HG02870 (cell line): ENCODE measurements around the gene KDM1B.
"Not testable (repeated sequence)": the region's sequence is repeated elsewhere in the genome, so short reads cannot be mapped to it uniquely, and the experiment has no call there.

Experiments used
- ATAC-seq: cut with Tn5 transposase; IDR thresholded peaks from one replicate; pipeline ENCODE4 v1.9.1; 2021; ENCODE audit warnings: mild to moderate bottlenecking, moderate library complexity; ENCODE audit not compliant: unreplicated experiment

KDM1B gene

DNA sequence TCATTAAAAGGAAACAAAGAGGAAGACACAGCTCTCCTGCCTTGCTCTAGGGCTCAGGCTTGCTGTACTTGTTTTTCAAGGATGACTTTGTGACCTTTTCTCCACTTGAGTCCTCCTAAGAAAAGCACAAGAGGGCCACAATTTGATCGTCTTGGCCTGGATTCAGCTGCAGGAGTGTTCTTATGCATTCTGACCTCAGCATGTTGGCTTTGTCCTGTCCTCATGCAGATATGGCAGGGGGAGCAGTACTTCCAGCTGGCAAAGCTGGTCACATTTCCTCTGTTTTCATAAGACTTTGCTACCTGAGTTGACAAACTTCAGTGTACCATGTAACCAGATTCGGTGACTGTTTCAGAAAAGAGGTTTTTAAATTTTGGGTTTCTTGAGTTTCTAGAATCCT, 30.8 kb downstream of the KDM1B start:
- peak; percentile 45 for ATAC-seq

- peak; percentile 41 for ATAC-seq
These were observed 31.5 kb downstream of the KDM1B start for GRCh38 chr6:18186540-18187250.

- no peak for ATAC-seq
These were observed 32.5 kb downstream of the KDM1B start for GRCh38 chr6:18187701-18188100.

- no peak for ATAC-seq
These were observed 34.0 kb downstream of the KDM1B start for GRCh38 chr6:18189196-18189595.

DNA sequence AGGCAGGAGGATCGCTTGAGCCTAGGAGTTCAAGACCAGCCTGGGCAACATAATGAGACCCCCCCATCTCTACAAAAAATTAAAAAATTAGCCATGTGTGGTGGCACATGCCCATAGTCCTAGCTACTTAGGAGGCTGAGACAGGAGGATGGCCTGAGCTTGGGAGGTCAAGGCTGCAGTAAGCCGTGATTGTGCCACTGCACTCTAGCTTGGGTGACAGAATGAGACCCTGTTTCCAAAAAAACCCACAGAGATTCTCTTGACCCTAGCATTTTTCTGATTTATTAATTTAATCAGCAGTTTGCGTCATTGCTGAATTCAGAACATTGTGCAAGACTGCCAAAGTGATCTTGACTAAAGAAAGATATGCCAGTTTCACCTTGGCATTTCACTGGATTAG, 36.8 kb downstream of the KDM1B start:
- ATAC-seq, result no peak

- ATAC-seq, result no peak
These were observed 48.6 kb downstream of the KDM1B start for GRCh38 chr6:18203786-18204185.

DNA sequence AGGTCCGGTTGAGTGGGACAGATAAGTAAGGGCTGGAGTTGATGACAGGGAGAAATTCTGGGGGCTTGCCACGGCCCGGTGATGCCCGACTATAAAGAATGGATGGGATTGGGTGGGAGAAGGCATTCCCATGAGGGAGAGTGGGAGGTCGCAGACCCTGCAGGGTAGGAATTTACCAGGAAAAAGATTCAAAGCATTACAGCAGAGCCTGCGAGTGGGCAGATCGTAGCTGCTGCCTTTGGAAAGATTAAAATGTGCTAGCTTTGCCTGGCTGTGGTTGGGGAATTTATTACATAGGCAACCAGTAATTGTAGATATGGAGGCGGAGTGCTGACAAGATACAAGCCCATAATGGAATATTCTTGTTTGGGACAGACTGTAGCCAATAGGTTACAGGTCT, 49.5 kb downstream of the KDM1B start:
- ATAC-seq, result no peak

DNA sequence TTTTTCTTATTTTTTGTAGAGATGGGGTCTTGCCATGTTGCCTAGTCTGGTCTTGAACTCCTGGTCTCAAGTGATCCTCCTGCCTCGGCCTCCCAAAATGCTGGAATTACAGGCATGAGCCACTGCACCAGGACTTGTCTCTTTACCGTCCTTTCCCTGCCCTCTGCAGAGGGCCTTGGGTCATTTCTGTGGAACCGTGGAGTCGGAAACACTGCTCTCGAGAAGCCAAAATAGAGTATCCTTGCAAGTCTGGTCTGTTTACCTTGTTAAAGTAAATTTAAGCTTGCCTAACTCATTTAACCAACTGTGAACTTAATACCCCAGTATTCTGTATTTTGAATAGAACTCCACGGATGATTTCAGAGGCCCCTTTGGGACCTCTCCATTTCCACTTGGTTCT, 51.4 kb downstream of the KDM1B start:
- no peak for ATAC-seq

DNA sequence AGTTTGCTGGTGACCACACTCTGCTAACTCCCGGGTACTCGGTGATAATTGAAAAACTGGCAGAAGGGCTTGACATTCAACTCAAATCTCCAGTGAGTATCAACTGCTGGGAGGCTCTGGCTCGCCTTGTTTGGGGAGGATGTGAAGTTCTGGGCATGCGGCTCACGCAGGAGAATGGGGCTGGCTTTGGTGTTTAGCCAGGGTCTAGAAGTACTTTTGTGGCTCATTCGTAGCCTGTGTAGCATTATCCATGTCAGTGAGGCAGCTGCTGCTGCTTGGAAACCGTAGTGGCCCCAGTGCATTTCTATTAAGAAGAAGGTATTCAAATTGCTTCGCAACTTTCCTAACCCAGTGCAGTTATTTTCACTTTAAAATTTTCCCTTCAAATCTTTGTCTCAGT, 52.2 kb downstream of the KDM1B start:
- no peak for ATAC-seq

- no peak for ATAC-seq
These were observed 52.7 kb downstream of the KDM1B start for GRCh38 chr6:18207949-18208348.

- not testable (repeated sequence) for ATAC-seq
These were observed 53.6 kb downstream of the KDM1B start for GRCh38 chr6:18208778-18209177.

DNA sequence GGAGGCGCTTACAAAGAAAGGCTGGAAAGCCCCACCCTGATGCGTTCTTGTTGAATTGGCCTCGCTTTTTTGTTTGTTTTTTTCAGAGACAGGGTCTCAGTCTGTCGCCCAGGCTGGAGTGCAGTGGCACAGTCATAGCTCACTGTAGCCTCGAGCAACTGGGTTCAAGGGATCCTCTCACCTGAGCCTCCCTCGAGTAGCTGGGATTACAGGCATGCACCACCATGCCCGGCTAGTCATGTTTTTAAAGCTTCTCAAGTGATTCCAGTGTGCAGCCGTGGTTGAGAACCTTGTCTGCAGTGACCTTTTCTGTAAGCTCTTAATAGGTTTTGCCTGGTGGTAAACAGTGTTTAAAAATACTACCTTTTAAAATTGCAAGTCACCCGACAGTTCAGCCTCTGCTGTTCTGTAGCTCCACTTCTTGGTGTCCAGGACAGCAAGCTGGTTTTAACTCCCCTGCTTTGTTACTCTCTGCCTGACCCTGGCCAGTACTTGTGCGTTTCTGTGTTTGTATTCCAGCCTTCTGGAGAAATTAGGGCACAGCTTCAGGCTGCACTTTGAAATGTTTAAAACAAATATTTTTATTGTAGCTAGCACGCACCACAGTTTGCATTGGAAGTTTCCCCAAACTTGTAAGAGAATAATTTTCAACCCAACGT, 54.4 kb downstream of the KDM1B start:
- ATAC-seq, result no peak

- ATAC-seq, result no peak
These were observed 55.5 kb downstream of the KDM1B start for GRCh38 chr6:18210707-18211106.

GRCh38 chr6:18211338-18211737, 56.1 kb downstream of the KDM1B start:
- ATAC-seq, result peak; percentile 97

- no peak for ATAC-seq
These were observed 57.0 kb downstream of the KDM1B start for GRCh38 chr6:18212231-18212630.

DNA sequence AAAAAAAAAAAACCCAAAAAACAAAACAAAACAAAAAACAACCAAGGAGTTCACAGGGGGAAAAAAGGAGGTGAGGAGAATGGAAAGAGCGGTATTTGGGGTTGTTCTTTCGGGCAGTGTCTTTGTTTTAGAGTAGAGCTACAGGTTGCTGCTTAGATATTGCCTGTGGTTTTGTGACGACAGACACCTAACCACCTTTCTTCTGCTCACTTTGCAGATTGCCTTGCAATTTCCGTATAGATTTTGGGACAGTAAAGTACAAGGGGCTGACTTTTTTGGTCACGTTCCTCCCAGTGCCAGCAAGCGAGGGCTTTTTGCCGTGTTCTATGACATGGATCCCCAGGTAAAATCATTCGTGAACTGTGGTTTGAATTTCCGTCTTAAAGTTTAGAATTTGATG, 58.2 kb downstream of the KDM1B start:
- no peak for ATAC-seq

GRCh38 chr6:18214003-18214402, 58.8 kb downstream of the KDM1B start:
- ATAC-seq, result no peak

DNA sequence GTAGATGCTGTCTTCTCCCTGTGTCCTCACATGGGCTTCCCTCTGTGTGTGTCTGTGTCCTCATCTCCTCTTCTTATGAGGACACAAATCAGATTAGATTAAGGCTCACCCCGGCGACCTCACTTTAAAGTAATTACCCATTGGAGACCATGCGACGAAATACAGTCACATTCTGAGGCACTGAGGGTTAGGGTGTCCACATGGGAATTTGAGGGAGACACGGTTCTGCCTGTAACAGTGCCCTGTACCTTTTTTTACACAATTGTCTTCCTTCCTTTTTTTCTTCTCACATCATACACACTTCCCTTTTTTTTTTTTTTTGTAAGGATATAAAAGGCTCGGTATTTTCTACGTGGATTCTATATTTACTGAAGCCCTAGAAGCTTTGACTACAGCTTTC, 60.2 kb downstream of the KDM1B start:
- no peak for ATAC-seq

DNA sequence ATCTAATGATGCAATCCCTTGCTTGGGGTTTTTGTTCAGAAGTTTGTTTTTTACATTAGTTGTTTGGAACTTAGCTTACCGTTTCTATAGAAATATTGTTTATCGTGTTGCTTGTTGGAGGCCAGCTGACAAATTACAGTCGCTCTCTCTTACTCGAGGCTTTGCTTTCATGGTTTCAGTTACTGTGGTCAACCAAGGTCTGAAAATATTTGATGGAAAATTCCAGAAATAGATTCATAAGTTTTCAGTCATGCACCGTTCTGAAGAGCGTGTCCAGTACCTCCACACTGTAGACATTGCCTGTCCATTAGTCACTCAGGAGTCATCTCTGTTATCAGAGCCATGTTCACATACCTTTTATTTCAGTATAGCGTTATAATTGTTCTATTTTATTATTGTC, 61.2 kb downstream of the KDM1B start:
- no peak for ATAC-seq

GRCh38 chr6:18218233-18218632, 63.0 kb downstream of the KDM1B start:
- no peak for ATAC-seq

GRCh38 chr6:18219591-18219990, 64.4 kb downstream of the KDM1B start:
- ATAC-seq, result no peak

DNA sequence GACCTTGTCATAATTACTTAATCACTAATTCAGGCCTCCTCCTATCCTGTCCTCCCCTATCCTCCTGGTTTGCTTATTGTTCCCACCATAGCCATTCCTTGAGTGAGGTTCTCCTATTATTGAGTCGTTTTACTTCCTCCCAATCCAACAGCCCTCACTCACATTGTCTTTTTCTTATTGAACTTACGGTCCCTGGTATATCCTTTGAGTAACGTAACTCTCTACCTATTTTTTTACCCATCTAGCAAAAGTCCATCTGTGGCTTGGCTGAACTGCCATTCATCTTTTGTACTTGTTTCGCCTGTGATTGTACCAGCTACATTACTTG, 66.0 kb downstream of the KDM1B start:
- no peak for ATAC-seq
